ENCODE data around the gene ZNF345.

ZNF345 gene

GRCh38 chr19:36918090-36918489 lies 67.4 kb downstream of the ZNF345 start:
- no peak for DNase-seq
